ENCODE measurements around the gene PRRT4. TPM values are rescaled to one million over a fixed set of nuclear protein-coding genes. Genes with fewer than 3 reads are reported as not detected.

The PRRT4 gene
- total RNA-seq, 3 donors from 2014 or later (not counting 1 experiment from before 2014, with no cell fraction given): 0.42 TPM; not detected in 2

- H3K4me3 ChIP-seq (ENCODE audit: low read length): no peak overlapping the region
- H3K27ac ChIP-seq (ENCODE audit: low read length): no peak overlapping the region
- DNase-seq (no peak), ATAC-seq (no peak)
- H3K36me3 ChIP-seq (ENCODE audit: control insufficient read depth, insufficient read depth, low read length): peaks cover 22% of the 10 kb centered on the region
- Mint-ChIP-seq H3K27ac (no peak overlapping the region), H3K4me1 (peaks cover 41 to 48% of the 10 kb centered on the region in 2 donors), H3K4me3 (peak overlapping the region; percentile 83), H3K27me3 (ENCODE audit: low read depth in 2 of 2) (no peaks in the 10 kb centered on the region), H3K36me3 (no peaks in the 10 kb centered on the region), H3K9me3 (no peaks in the 10 kb centered on the region)
- no peaks in the 10 kb centered on the region for H3K27me3 ChIP-seq (ENCODE audit: control insufficient read depth, insufficient read depth, low read length)
- intact Hi-C loops (cut with micrococcal nuclease): no loop called here
- 89% methylated on average over 8 of the region's 9 CpGs for WGBS (ENCODE audit: insufficient coverage)
- H3K9me3 ChIP-seq (ENCODE audit: control insufficient read depth, insufficient read depth, low read length): no peaks in the 10 kb centered on the region
- no peak for TF ChIP-seq CTCF (IDR thresholded peaks at IDR 0.05)
- H3K4me1 ChIP-seq (ENCODE audit: control insufficient read depth, insufficient read depth, low read length): peaks cover 51% of the 10 kb centered on the region
Observed at GRCh38 chr7:128404143-128404681, 42.7 kb upstream of the PRRT4 start.

DNA sequence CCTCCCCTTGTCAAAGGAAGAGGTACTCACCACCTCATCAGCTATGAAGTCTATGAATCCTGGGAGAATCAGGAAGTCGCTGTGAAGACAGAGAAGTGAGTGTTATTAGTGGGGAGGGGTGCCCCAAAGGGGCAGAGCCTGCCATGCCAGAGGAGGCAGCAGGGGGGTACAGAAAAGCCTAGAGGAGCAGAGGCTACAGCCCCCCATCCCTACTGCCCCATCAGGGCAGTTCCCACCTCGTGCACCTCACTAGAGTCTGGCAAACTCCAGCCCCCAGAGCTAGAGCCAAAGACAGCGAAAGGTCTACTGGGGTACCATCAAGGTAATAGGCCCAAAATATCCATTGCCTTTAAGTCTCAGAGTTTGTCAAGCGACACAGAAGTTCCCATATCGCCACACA, 42.2 kb upstream of the PRRT4 start:
- Histone ChIP-seq H3K9me3 (ENCODE audit: control insufficient read depth, insufficient read depth, low read length) (no peaks in the 10 kb centered on the region), H3K27me3 (ENCODE audit: control insufficient read depth, insufficient read depth, low read length) (no peaks in the 10 kb centered on the region), H3K4me3 (ENCODE audit: low read length) (no peak overlapping the region), H3K36me3 (ENCODE audit: control insufficient read depth, insufficient read depth, low read length) (peaks cover 23% of the 10 kb centered on the region), H3K27ac (ENCODE audit: low read length) (no peak overlapping the region), H3K4me1 (ENCODE audit: control insufficient read depth, insufficient read depth, low read length) (peaks cover 46% of the 10 kb centered on the region)
- TF ChIP-seq CTCF (IDR thresholded peaks at IDR 0.05): no peak
- Mint-ChIP-seq H3K4me3 (peak overlapping the region; percentile 83), H3K9me3 (no peaks in the 10 kb centered on the region), H3K36me3 (no peaks in the 10 kb centered on the region), H3K4me1 (peaks cover 35 to 42% of the 10 kb centered on the region in 2 donors), H3K27me3 (ENCODE audit: low read depth in 2 of 2) (no peaks in the 10 kb centered on the region), H3K27ac (peak overlapping the region in 1 of 2 donors; percentile 37)
- WGBS (ENCODE audit: insufficient coverage): 95% methylated on average over 4 of the region's 5 CpGs
- DNase-seq (no peak), ATAC-seq (no peak)
- intact Hi-C loops (cut with micrococcal nuclease): no loop called here

DNA sequence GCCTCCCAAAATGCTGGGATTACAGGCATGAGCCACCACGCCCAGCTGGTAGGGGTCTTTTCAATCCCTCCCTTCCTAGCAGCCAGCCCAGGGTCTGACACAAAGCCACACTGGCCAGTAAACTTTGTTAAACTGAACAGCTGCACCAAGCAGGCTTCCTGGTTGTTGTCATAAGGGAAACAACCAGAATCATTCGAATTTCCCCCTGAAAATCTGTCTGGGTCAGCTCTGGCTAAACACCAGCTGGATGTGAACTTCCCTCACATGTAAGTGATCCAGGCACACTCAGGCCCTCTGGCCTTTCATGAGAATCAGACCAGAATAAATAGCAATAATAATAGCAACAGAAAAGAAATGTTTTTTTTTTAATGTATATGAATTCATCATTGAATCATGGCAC, 40.9 kb upstream of the PRRT4 start:
- Histone ChIP-seq H3K4me1 (ENCODE audit: control insufficient read depth, insufficient read depth, low read length) (peaks cover 32% of the 10 kb centered on the region), H3K36me3 (ENCODE audit: control insufficient read depth, insufficient read depth, low read length) (peaks cover 36% of the 10 kb centered on the region), H3K27me3 (ENCODE audit: control insufficient read depth, insufficient read depth, low read length) (no peaks in the 10 kb centered on the region), H3K9me3 (ENCODE audit: control insufficient read depth, insufficient read depth, low read length) (no peaks in the 10 kb centered on the region), H3K4me3 (ENCODE audit: low read length) (no peak overlapping the region), H3K27ac (ENCODE audit: low read length) (no peak overlapping the region)
- DNase-seq (no peak), ATAC-seq (no peak)
- H3K4me3 Mint-ChIP-seq: no peak overlapping the region
- no peaks in the 10 kb centered on the region for H3K36me3 Mint-ChIP-seq
- 84% methylated on average over 2 of the region's 2 CpGs for WGBS (ENCODE audit: insufficient coverage)
- intact Hi-C loops (cut with micrococcal nuclease): no loop called here
- no peaks in the 10 kb centered on the region for H3K27me3 Mint-ChIP-seq (ENCODE audit: low read depth in 2 of 2)
- no peaks in the 10 kb centered on the region for H3K9me3 Mint-ChIP-seq
- TF ChIP-seq CTCF (IDR thresholded peaks at IDR 0.05): no peak
- no peak overlapping the region for H3K27ac Mint-ChIP-seq
- peaks cover 26 to 33% of the 10 kb centered on the region in 2 donors for H3K4me1 Mint-ChIP-seq

- no peak overlapping the region for H3K27ac Mint-ChIP-seq
- no peak for TF ChIP-seq CTCF (IDR thresholded peaks at IDR 0.05)
- H3K27me3 ChIP-seq (ENCODE audit: control insufficient read depth, insufficient read depth, low read length): no peaks in the 10 kb centered on the region
- H3K9me3 ChIP-seq (ENCODE audit: control insufficient read depth, insufficient read depth, low read length): no peaks in the 10 kb centered on the region
- intact Hi-C loops (cut with micrococcal nuclease): no loop called here
- H3K9me3 Mint-ChIP-seq: no peaks in the 10 kb centered on the region
- peaks cover 52% of the 10 kb centered on the region for H3K36me3 ChIP-seq (ENCODE audit: control insufficient read depth, insufficient read depth, low read length)
- WGBS (ENCODE audit: insufficient coverage): 81% methylated on average over 5 of the region's 5 CpGs
- H3K4me3 Mint-ChIP-seq: no peak overlapping the region
- H3K36me3 Mint-ChIP-seq: no peaks in the 10 kb centered on the region
- peaks cover 17 to 19% of the 10 kb centered on the region in 2 donors for H3K4me1 Mint-ChIP-seq
- no peaks in the 10 kb centered on the region for H3K27me3 Mint-ChIP-seq (ENCODE audit: low read depth in 2 of 2)
- H3K27ac ChIP-seq (ENCODE audit: low read length): no peak overlapping the region
- peaks cover 20% of the 10 kb centered on the region for H3K4me1 ChIP-seq (ENCODE audit: control insufficient read depth, insufficient read depth, low read length)
- no peak overlapping the region for H3K4me3 ChIP-seq (ENCODE audit: low read length)
- ATAC-seq (no peak), DNase-seq (no peak)
Observed at GRCh38 chr7:128400566-128400965, 39.1 kb upstream of the PRRT4 start.

Measured in natural killer cell (primary cell).